NT2/D1 (cell line): ENCODE measurements around the gene TACC2.

ENCODE experiments used
- SUZ12 ChIP-seq: IDR thresholded peaks from 2 replicates; pipeline ENCODE4 v1.6.1; 2011; ENCODE audit not compliant: insufficient read length, insufficient read depth; ENCODE audit errors: extremely low read depth
- ZNF274 ChIP-seq: IDR thresholded peaks from 2 replicates; pipeline ENCODE4 v1.6.1; 2011; ENCODE audit warnings: mild to moderate bottlenecking, low read depth, low read length

- TF ChIP-seq SUZ12 (no peak), ZNF274 (no peak)
These were observed 314.5 kb downstream of the TACC2 start for GRCh38 chr10:122303271-122304053.
